Activated CD8-positive, alpha-beta T cell treated with anti-CD3 and anti-CD28 coated beads for 36 hours (primary cell): ENCODE results near the gene SHISA4. TPM values are rescaled to one million over a fixed set of nuclear protein-coding genes. Genes with fewer than 3 reads are reported as not detected.

Experiments
- ATAC-seq: fragments of 200-7000 bp; cut with Tn5 transposase; one replicate; pipeline ENCODE4 v1.10.0; 2021; ENCODE audit warnings: mild to moderate bottlenecking, moderate library complexity
- CTCF ChIA-PET: fragments of 350-600 bp; sonication (Branson Sonifier 250); formaldehyde crosslinking; loops from one replicate; lab custom pipeline; 2021; ENCODE audit warnings: antibody characterized with exemption; lab: Charles Lee
- POLR2A ChIA-PET: fragments of 350-600 bp; sonication (Branson Sonifier 250); formaldehyde crosslinking; loops from one replicate; lab custom pipeline; 2021; ENCODE audit warnings: antibody characterized with exemption; lab: Charles Lee
- DNase-seq: peaks from one replicate; pipeline ENCODE4 v3.0.0-alpha.2; 2020
- H3K27ac Mint-ChIP-seq: one replicate; pipeline ENCODE4 v1.8.0; 2021; ENCODE audit warnings: mild to moderate bottlenecking, mixed read lengths
- H3K27me3 Mint-ChIP-seq: one replicate; pipeline ENCODE4 v1.8.0; 2021; ENCODE audit warnings: mixed read lengths
- H3K36me3 Mint-ChIP-seq: one replicate; pipeline ENCODE4 v1.8.0; 2021; ENCODE audit warnings: low read depth, mixed read lengths
- H3K4me1 Mint-ChIP-seq: one replicate; pipeline ENCODE4 v1.8.0; 2021; ENCODE audit warnings: low read depth, mixed read lengths
- H3K4me3 Mint-ChIP-seq: one replicate; pipeline ENCODE4 v1.8.0; 2021; ENCODE audit warnings: mild to moderate bottlenecking, moderate library complexity, mixed read lengths
- H3K9me3 Mint-ChIP-seq: one replicate; pipeline ENCODE4 v1.8.0; 2021; ENCODE audit warnings: mixed read lengths
- CTCF ChIP-seq: fragments of 200-600 bp; IDR thresholded peaks from one replicate; pipeline ENCODE4 v1.8.0; 2022; ENCODE audit warnings: antibody characterized with exemption, mild to moderate bottlenecking
- intact Hi-C: fragments of 100-400 bp; cut with micrococcal nuclease; formaldehyde crosslinking; loops from one replicate; pipeline ENCODE4 v1.10.0; 2022
- total RNA-seq, 2 experiments: library from RNA; stranded (reverse); gene quantifications; one replicate each; pipeline ENCODE4 v1.2.3, GENCODE V29; 2021

SHISA4 gene
- total RNA-seq, 2 experiments from 2014 or later: 0.47 TPM; not detected in 1

GRCh38 chr1:201887116-201887866 is 1.4 kb upstream of the SHISA4 start:
- Mint-ChIP-seq H3K4me1 (peaks cover 11% of the 10 kb centered on the region), H3K27ac (no peak overlapping the region), H3K4me3 (no peak overlapping the region), H3K36me3 (no peaks in the 10 kb centered on the region), H3K9me3 (no peaks in the 10 kb centered on the region), H3K27me3 (peaks cover 37% of the 10 kb centered on the region)
- DNase-seq (no peak), ATAC-seq (no peak)
- CTCF ChIA-PET: interaction anchor here (1.0 to 2.6 kb wide), 6 partner anchors 9 to 84 kb away, joined by 3 to 36 read pairs (median 5); no protein-coding TSS in a partner anchor
- TF ChIP-seq CTCF: no peak
- intact Hi-C loops: no loop called here
- POLR2A ChIA-PET: interaction anchor here (1.3 to 1.5 kb wide), 2 partner anchors 9 to 76 kb away, joined by 3 to 4 read pairs; no protein-coding TSS in a partner anchor

GRCh38 chr1:201889090-201889968 is 631 bp downstream of the SHISA4 start:
- H3K36me3 Mint-ChIP-seq: no peaks in the 10 kb centered on the region
- DNase-seq: no peak
- POLR2A ChIA-PET: no interaction called here
- intact Hi-C loops: no loop called here
- no peak for TF ChIP-seq CTCF
- ATAC-seq: no peak
- H3K4me3 Mint-ChIP-seq: peak overlapping the region; percentile 29
- no peaks in the 10 kb centered on the region for H3K9me3 Mint-ChIP-seq
- no peak overlapping the region for H3K27ac Mint-ChIP-seq
- peaks cover 5% of the 10 kb centered on the region for H3K4me1 Mint-ChIP-seq
- peaks cover 48% of the 10 kb centered on the region for H3K27me3 Mint-ChIP-seq
- CTCF ChIA-PET: interaction anchor here (1.1 kb wide), 1 partner anchor 111 kb away, joined by 4 read pairs; no protein-coding TSS in a partner anchor

GRCh38 chr1:201890223-201890622 is 1.5 kb downstream of the SHISA4 start:
- H3K27me3 Mint-ChIP-seq: peaks cover 48% of the 10 kb centered on the region
- no peak for TF ChIP-seq CTCF
- ChIA-PET POLR2A (no interaction called here), CTCF (interaction anchor here (1.1 kb wide), 1 partner anchor 110 kb away, joined by 4 read pairs; no protein-coding TSS in a partner anchor)
- no peak overlapping the region for H3K4me3 Mint-ChIP-seq
- peaks cover 5% of the 10 kb centered on the region for H3K4me1 Mint-ChIP-seq
- intact Hi-C loops: no loop called here
- DNase-seq (no peak), ATAC-seq (no peak)
- H3K27ac Mint-ChIP-seq: no peak overlapping the region
- H3K36me3 Mint-ChIP-seq: no peaks in the 10 kb centered on the region
- H3K9me3 Mint-ChIP-seq: no peaks in the 10 kb centered on the region

- Mint-ChIP-seq H3K4me1 (peaks cover 7% of the 10 kb centered on the region), H3K4me3 (no peak overlapping the region)
- CTCF ChIA-PET: interaction anchor here (6.7 kb wide), 1 partner anchor 10 kb away, joined by 100 read pairs; no protein-coding TSS in a partner anchor
Measured at GRCh38 chr1:201890806-201891450, 2.2 kb downstream of the SHISA4 start.

More at GRCh38 chr1:201890806-201891450, 2.2 kb downstream of the SHISA4 start:
- DNase-seq: no peak
- no peak for ATAC-seq
- Mint-ChIP-seq H3K9me3 (no peaks in the 10 kb centered on the region), H3K27me3 (peaks cover 48% of the 10 kb centered on the region), H3K27ac (no peak overlapping the region), H3K36me3 (no peaks in the 10 kb centered on the region)
- intact Hi-C loops: no loop called here
- POLR2A ChIA-PET: no interaction called here
- TF ChIP-seq CTCF: no peak
